ENCODE data around the gene LSM2. TPM values are rescaled to one million over a fixed set of nuclear protein-coding genes. Genes with fewer than 3 reads are reported as not detected.
"Not testable (repeated sequence)": the region's sequence is repeated elsewhere in the genome, so short reads cannot be mapped to it uniquely, and the experiment has no call there.

Gene LSM2
- 112 and 157 TPM in 2 replicates for total RNA-seq

DNA sequence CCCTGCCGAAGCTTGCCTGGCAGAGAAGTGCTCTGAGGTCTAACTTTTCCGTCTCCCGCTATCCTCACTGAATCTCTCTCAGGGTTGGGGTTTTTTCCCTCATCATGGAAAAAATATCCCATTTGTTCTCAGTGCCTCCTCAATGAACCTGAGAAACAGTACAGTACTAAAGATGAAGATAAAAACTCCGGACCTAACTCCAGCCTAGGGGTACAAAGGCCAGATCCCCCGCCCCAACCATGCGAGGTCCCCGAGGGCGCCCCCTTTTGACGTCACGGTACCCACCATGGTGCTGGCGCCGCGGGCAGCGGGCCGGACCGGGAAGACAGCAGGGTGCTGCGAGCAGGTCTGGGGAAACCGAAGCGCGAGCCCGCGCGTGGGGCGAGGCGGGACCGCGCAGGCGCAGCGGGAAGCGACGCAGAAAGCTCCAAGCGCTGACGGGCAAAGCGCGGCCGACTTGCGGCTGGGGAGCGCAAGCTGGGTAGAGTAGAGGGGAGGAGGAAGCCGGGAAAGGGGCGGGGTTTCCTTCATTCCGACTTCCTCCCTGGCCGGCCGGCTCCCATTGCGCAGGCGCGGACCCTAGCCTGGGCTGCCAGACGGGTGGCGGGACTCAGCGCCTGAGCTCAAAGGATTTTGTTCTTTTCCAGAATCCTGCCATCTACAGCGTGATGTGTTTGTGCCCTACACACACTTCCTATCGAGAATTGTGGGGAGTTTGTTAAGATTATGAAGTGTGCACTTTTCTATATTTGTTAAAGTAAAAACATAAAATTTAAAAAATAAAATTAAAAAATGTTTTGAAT, at the start of gene LSM2:
TSS of gene LSM2 (minus strand) at position 497 of the 803 bp plus-strand sequence. CDS start at position 288, 209 bp downstream.
- TF ChIP-seq CTCF (conservative IDR thresholded peaks at IDR 0.05; ENCODE audit: low read depth, low read length), result peak; percentile 22
- peak within 1 kb of the TSS; percentile 78 for H3K4me3 ChIP-seq (ENCODE audit: low read depth, low read length)
- DNase-seq (ENCODE audit: low read depth), result no peak

DNA sequence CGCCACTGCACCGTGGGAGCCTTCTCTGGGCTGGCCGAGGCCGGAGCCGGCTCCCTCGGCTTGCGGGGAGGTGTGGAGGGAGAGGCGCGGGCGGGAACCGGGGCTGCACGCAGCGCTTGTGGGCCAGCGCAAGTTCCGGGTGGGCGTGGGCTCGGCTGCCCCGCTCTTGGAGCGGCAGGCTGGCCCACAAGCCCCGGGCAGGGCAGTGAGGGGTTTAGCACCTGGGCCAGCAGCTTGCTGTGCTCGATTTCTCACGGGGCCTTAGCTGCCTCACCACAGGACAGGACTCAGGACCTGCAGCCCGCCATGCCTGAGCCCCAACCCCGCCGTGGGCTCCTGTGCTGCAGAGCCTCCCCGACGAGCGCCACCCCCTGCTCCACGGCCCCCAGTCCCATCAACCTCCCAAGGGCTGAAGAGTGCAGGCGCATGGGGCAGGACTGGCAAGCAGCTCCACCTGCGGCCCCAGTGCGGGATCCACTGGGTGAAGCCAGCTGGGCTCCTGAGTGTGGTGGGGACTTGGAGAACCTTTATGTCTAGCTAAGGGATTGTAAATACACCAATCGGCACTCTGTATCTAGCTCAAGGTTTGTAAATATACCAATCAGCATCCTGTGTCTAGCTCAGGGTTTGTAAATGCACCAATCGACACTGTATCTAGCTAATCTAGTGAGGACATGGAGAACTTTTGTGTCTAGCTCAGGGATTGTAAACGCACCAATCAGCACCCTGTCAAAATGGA, 45.4 kb upstream of the LSM2 start:
- DNase-seq (ENCODE audit: low read depth); H3K4me3 ChIP-seq (ENCODE audit: low read depth, low read length): not testable (repeated sequence)

DNA sequence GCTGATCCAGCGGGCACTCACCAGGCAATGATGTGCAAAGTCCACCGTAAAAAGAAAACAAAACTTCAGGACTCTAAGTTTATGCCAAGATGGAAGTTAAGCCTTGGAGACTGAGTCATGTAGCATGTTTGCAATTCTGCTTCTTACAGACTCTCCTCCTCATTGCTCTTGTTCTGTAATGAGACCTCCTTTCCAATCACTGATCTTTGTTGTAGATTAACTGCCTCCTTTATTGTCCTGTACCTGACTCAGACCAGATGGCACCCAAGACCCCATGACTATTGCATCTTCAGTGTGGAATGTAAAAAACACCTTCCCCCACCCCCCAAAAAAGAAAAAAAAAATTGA, 44.7 kb upstream of the LSM2 start:
- peak overlapping the region; percentile 28 for H3K4me3 ChIP-seq (ENCODE audit: low read depth, low read length)
- DNase-seq (ENCODE audit: low read depth), result peak; percentile 99
- no peak for TF ChIP-seq CTCF (conservative IDR thresholded peaks at IDR 0.05; ENCODE audit: low read depth, low read length)

DNA sequence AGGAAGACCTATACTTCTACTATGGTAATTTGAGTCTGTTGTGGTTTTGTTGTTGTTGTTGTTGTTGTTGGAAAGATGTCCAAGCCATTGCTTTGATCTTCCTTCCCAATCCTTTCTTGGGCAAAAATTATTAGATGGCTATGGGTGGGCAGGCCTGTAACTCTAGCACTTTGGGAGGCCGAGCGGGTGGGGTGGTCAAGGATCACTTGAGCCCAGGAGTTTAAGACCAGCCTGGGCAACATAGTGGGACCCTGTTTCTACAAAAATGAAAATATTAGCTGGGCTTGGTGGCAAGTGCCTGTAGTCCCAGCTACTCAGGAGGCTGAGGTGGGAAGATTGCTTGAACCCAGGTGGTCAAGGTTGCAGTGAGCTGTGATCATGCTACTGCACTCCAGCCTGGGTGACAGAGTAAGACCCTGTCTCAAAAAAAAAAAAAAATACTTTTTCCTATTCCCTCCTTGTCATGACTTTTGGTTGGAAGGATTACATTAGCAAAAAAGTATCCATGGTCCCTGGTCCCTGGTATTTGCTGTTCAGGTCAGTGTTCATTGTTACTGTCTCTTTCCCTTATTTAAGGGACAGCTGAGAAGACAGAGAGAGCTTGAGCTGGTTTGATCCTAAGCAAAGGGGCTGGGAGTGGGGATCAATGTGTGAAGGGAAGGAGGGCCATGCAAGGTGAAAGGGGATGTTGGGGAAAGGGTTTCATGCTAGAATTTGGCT, 44.2 kb upstream of the LSM2 start:
- TF ChIP-seq CTCF (conservative IDR thresholded peaks at IDR 0.05; ENCODE audit: low read depth, low read length), result no peak
- peak overlapping the region; percentile 28 for H3K4me3 ChIP-seq (ENCODE audit: low read depth, low read length)
- no peak for DNase-seq (ENCODE audit: low read depth)

DNA sequence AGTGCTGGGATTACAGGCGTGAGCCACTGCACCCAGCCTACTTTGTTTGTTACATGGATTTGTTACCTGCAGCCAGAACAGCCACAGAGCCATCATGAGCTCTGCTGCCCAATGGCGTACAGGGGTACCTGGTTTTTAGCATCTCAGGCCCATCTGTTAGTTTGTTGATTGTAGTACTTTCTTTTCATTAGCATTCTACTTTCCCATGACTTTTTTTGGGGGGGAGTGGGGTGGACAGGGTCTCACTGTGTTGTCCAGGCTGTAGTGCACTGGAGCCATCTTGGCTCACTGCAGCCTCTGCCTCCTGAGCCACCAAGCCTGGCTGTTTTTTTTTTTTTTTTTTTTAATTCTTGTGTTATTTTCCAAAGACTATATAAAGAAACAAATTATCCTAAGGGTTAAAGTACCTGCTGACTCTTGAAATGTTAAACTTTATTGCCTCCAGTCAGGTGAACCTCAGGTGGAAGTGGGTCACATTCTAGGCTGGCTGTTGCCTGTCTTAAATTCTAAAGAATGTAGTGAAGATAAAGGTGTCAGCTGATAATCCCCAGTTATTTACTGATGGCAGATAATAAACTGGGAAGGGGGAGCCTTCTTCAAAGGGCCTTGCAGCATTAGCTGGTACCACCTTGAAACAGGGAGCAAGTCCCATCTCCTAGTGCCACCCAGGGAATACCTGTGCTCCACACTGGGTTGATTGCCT, 40.7 kb upstream of the LSM2 start:
- DNase-seq (ENCODE audit: low read depth), result no peak
- no peak for TF ChIP-seq CTCF (conservative IDR thresholded peaks at IDR 0.05; ENCODE audit: low read depth, low read length)
- no peak overlapping the region for H3K4me3 ChIP-seq (ENCODE audit: low read depth, low read length)

DNA sequence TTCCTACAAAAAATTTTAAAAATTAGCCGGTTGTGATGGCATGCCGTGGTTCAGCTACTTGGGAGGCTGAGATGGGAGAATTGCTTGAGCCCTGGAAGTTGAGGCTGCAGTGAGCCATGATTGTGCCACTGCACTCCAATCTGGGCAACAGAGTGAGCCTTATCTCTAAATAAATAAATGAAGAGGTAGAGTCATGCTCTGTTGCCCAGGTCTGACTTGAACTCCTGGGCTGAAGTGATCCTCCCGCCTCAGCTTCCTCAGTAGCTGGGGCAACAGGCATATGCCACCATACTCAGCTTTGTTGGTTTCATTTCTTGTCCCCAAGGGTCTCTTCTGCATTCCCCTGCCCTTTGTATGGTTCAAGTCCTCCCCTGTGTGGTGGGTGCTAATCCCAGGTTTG, 37.7 kb upstream of the LSM2 start:
- DNase-seq (ENCODE audit: low read depth), result no peak
- no peak for TF ChIP-seq CTCF (conservative IDR thresholded peaks at IDR 0.05; ENCODE audit: low read depth, low read length)
- no peak overlapping the region for H3K4me3 ChIP-seq (ENCODE audit: low read depth, low read length)

- no peak for DNase-seq (ENCODE audit: low read depth)
- no peak for TF ChIP-seq CTCF (conservative IDR thresholded peaks at IDR 0.05; ENCODE audit: low read depth, low read length)
- H3K4me3 ChIP-seq (ENCODE audit: low read depth, low read length), result no peak overlapping the region
Observed at GRCh38 chr6:31842053-31842452, 35.3 kb upstream of the LSM2 start.

DNA sequence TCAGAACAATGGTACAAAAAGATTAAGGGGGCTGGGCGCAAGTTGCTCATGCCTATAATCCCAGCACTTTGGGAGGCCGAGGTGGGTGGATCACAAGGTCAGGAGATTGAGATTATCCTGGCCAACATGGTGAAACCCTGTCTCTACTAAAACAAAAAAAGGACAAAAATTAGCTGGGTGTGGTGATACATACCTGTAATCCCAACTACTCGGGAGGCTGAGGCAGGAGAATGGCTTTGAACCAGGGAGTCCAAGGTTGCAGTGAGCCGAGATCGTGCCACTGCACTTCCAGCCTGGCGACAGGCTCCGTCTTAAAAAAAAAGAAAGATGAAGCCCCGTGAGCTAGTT, 33.0 kb upstream of the LSM2 start:
- DNase-seq (ENCODE audit: low read depth), result not testable (repeated sequence)

More for the DNA sequence above, 33.0 kb upstream of the LSM2 start:
- H3K4me3 ChIP-seq (ENCODE audit: low read depth, low read length), result not testable (repeated sequence)

All from epithelial cell of proximal tubule (primary cell).